Effector CD8-positive, alpha-beta T cell (primary cell): Measurements from ENCODE around the gene DCAF5.

Experiments
- DNase-seq: peaks from one replicate; lab custom pipeline; 2025; lab: John Stamatoyannopoulos, UW

The DCAF5 gene

GRCh38 chr14:69141550-69141949 is 11.4 kb downstream of the DCAF5 start:
- DNase-seq, result no peak

- no peak for DNase-seq
Observed at GRCh38 chr14:69139743-69140142, 13.2 kb downstream of the DCAF5 start.

- DNase-seq, result no peak
Observed at GRCh38 chr14:69137843-69138535, 14.9 kb downstream of the DCAF5 start.

- DNase-seq, result no peak
Observed at GRCh38 chr14:69137416-69137815, 15.5 kb downstream of the DCAF5 start.

GRCh38 chr14:69135133-69135532 is 17.8 kb downstream of the DCAF5 start:
- DNase-seq, result no peak

GRCh38 chr14:69133206-69134125 is 19.5 kb downstream of the DCAF5 start:
- no peak for DNase-seq

GRCh38 chr14:69132513-69133181 is 20.3 kb downstream of the DCAF5 start:
- no peak for DNase-seq

- no peak for DNase-seq
Observed at GRCh38 chr14:69131176-69131575, 21.7 kb downstream of the DCAF5 start.

- peak; percentile 54 for DNase-seq
Observed at GRCh38 chr14:69129264-69129880, 23.5 kb downstream of the DCAF5 start.

GRCh38 chr14:69118305-69118704 is 34.6 kb downstream of the DCAF5 start:
- no peak for DNase-seq

- DNase-seq, result no peak
Observed at GRCh38 chr14:69117020-69117767, 35.7 kb downstream of the DCAF5 start.

- no peak for DNase-seq
Observed at GRCh38 chr14:69115407-69116185, 37.3 kb downstream of the DCAF5 start.

GRCh38 chr14:69114763-69115162 is 38.2 kb downstream of the DCAF5 start:
- no peak for DNase-seq

GRCh38 chr14:69108358-69108757 is 44.6 kb downstream of the DCAF5 start:
- DNase-seq, result no peak

GRCh38 chr14:69107407-69108003 is 45.4 kb downstream of the DCAF5 start:
- DNase-seq, result no peak

GRCh38 chr14:69106451-69106850 is 46.5 kb downstream of the DCAF5 start:
- DNase-seq, result no peak

GRCh38 chr14:69105326-69105725 is 47.6 kb downstream of the DCAF5 start:
- no peak for DNase-seq

- DNase-seq, result no peak
Observed at GRCh38 chr14:69101331-69101826, 51.5 kb downstream of the DCAF5 start.

- DNase-seq, result no peak
Observed at GRCh38 chr14:69097974-69098373, 54.9 kb downstream of the DCAF5 start.
